GM18517 (cell line): ENCODE measurements around the gene TRIM74.
A peak's percentile ranks its signal among the peaks of the same experiment; 100 is the strongest.
"Not testable (repeated sequence)": the region's sequence is repeated elsewhere in the genome, so short reads cannot be mapped to it uniquely, and the experiment has no call there.

ENCODE experiments used
- ATAC-seq: cut with Tn5 transposase; IDR thresholded peaks from one replicate; pipeline ENCODE4 v1.9.1; 2021; ENCODE audit warnings: mild to moderate bottlenecking, moderate library complexity; ENCODE audit not compliant: unreplicated experiment

TRIM74 gene

GRCh38 chr7:72960029-72960428 is 9.2 kb downstream of the TRIM74 start:
- ATAC-seq, result not testable (repeated sequence)

GRCh38 chr7:72954563-72955198 is 14.6 kb downstream of the TRIM74 start:
- ATAC-seq, result peak; percentile 92

- ATAC-seq, result peak; percentile 51
Measured at GRCh38 chr7:72953901-72954562, 15.2 kb downstream of the TRIM74 start.

- not testable (repeated sequence) for ATAC-seq
Measured at GRCh38 chr7:72950432-72950831, 18.8 kb downstream of the TRIM74 start.

- ATAC-seq, result not testable (repeated sequence)
Measured at GRCh38 chr7:72949686-72950085, 19.6 kb downstream of the TRIM74 start.

- ATAC-seq, result not testable (repeated sequence)
Measured at GRCh38 chr7:72949276-72949675, 20.0 kb downstream of the TRIM74 start.

GRCh38 chr7:72948714-72949113 is 20.6 kb downstream of the TRIM74 start:
- not testable (repeated sequence) for ATAC-seq

- not testable (repeated sequence) for ATAC-seq
Measured at GRCh38 chr7:72946130-72946745, 23.0 kb downstream of the TRIM74 start.

- not testable (repeated sequence) for ATAC-seq
Measured at GRCh38 chr7:72945597-72945996, 23.7 kb downstream of the TRIM74 start.

GRCh38 chr7:72944937-72945336 is 24.3 kb downstream of the TRIM74 start:
- not testable (repeated sequence) for ATAC-seq

GRCh38 chr7:72942956-72943355 is 26.3 kb downstream of the TRIM74 start:
- not testable (repeated sequence) for ATAC-seq

- not testable (repeated sequence) for ATAC-seq
Measured at GRCh38 chr7:72942022-72942705, 27.1 kb downstream of the TRIM74 start.

GRCh38 chr7:72928216-72928615 is 41.0 kb downstream of the TRIM74 start:
- not testable (repeated sequence) for ATAC-seq

GRCh38 chr7:72927791-72928190 is 41.5 kb downstream of the TRIM74 start:
- not testable (repeated sequence) for ATAC-seq

- ATAC-seq, result no peak
Measured at GRCh38 chr7:72925546-72926120, 43.6 kb downstream of the TRIM74 start.

- peak; percentile 73 for ATAC-seq
Measured at GRCh38 chr7:72924733-72925545, 44.3 kb downstream of the TRIM74 start, which contains the start of gene POM121. TSS of gene POM121 (plus strand) at chr7:72925095. CDS start at chr7:72925122, 27 bp downstream.

- peak; percentile 17 for ATAC-seq
Measured at GRCh38 chr7:72924386-72924732, 44.9 kb downstream of the TRIM74 start.

GRCh38 chr7:72919256-72919775 is 50.0 kb downstream of the TRIM74 start:
- ATAC-seq, result no peak

GRCh38 chr7:72914756-72915525 is 54.3 kb downstream of the TRIM74 start:
- ATAC-seq, result peak; percentile 75
